GM21515 (cell line): ENCODE measurements around the gene CROCC2.

ENCODE experiments used
- ATAC-seq: cut with Tn5 transposase; IDR thresholded peaks from one replicate; pipeline ENCODE4 v1.9.1; 2021; ENCODE audit not compliant: unreplicated experiment

The CROCC2 gene

DNA sequence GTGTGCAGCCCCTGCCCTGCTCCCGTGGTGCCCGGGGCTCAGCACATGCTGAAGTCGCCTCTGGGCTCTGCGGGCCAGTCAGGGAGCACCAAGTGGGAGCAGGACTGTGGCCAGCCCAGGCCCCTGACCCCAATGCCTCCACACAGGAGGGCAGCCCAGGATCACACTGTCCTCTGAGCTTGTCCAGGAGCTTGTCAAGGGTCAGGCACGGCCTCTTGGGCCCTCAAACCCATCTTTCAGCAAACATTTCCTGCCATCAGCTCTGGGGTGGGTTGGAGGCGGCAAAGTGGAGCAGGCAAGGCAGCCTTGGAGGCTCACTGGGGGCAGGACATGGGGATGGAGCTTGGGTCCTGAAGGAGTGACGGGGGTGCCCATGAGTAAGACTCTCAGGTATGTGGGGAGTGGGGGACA is 102.6 kb downstream of the CROCC2 start:
- ATAC-seq = no peak

GRCh38 chr2:241009191-241009590 is 103.1 kb downstream of the CROCC2 start:
- no peak for ATAC-seq

DNA sequence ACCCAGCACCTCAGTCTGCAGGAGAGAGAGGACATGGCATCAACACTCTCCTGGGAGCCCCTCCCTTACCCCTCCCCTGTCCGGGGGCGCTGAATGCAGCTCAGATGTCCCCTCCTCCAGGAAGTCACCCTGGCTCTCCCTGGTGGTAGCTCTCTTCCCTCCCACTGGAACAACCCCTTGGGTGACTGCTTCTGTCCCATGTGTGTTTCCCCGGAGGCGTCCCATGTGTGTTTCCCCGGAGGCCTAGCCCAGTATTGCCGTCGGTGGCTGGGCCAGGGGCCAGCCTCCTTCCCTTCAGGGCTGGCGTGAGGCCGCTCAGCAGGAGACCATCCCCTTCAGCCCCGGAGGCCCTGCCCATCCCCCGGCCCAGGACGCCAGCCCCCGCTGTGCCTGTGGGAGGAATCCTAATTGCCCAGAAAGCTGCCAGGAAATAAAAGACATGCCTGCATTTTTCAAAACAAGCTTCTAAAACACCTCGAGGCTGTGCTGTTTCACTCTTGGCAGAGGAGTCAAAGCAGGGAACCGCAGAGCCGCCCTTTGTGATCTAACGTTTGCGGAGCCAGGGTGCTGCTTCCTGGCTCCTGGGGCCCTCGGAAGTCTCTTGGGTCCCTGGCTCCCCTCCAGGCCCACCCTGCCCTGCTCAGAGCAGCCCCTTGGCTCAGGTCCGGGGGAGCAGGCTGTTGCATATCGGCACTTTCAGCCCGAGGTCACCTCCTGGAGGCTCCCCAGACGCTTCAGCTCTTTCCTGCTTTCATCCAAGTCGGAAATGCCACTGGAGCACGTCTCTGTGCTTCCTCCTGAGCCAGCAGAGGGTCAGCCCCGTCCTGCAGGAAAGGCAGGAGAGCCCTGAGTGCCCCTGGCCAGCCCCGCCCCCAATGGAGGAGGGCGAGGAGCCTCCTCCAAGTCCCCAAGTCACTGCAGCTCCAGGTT is 103.7 kb downstream of the CROCC2 start:
- ATAC-seq = no peak

GRCh38 chr2:241010531-241011295 is 104.6 kb downstream of the CROCC2 start:
- ATAC-seq = no peak

GRCh38 chr2:241011296-241011600 is 105.1 kb downstream of the CROCC2 start:
- no peak for ATAC-seq

GRCh38 chr2:241011751-241012510 is 105.8 kb downstream of the CROCC2 start:
- no peak for ATAC-seq

DNA sequence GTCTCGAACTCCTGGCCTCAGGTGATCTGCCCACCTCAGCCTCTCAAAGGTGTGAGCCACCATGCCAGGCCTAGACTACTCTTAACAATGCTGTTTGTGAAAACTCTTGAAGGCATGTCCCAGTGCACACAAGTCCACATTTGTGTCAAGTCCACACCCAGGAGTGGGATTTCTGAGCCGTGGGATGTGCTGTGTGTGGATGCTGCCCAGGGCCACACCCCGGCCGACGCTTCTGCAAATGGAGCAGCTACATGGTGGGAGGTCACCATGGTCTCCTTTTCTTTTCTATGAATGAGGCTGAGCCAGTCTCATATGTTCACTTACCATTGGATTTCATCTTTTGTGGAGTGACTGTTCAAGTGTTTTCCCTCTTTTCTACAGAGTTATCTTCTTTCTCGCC is 108.1 kb downstream of the CROCC2 start:
- ATAC-seq = no peak

DNA sequence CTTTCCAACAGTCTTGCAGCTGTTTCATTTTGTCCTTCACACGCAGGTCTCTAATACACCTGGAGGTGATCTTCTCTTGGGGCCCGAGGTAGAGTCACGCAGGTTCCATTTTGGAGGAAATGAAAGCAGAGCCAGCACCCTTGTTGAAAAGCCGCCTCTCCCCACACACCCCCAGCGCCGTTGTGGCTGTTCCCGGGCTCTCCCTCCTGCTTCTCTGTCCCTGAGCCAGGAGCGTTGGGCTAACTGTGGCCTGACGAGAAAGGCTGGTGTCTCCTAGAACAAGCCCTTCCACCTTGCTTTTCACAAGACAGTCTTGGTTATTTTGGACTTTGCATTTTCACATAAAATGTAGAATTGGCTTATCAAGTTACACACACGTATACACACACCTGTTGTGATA is 108.6 kb downstream of the CROCC2 start:
- ATAC-seq = no peak

GRCh38 chr2:241015439-241015838 is 109.3 kb downstream of the CROCC2 start:
- ATAC-seq = no peak

- no peak for ATAC-seq
Observed at GRCh38 chr2:241017228-241017940, 111.2 kb downstream of the CROCC2 start.

DNA sequence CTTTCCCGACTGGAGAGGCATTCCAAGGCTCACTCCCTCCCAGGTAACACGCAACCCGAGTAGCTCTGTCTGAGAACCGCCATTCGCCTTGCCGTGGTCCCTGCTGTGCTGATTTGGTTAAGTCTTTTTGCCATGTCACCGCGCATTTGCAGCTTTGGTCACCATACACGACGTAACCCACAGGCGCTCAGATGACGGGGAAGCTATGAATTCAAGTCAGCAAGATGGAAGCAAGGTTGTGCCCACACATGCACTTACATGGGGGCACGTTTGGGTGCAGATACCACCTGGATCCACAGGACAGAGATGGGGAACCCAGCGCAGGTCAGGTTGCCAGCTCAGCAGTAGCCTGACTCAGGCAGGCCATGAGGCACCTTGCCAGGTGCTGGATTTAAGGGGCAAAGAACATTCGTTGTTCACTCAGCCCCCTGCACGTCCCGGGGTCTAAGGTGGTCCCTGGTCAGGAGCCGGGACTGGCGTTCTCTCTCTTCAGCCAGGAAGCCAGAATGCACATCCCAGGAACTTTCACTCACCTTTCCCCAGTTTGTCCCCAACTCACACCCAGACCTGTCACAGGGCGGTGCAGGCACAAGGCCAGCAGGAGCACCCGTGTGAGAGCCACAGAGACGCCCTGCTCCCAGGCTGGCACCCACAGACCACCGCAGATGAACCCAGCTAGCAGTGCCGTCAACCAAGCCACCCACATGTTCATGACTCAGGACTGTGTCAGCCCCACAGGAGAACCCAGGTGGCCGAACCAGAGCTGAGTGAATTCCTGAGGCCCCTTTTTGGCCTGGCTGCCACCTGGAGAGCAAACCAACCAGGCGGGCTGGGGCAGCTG is 112.1 kb downstream of the CROCC2 start:
- no peak for ATAC-seq

GRCh38 chr2:241019441-241020139 is 113.5 kb downstream of the CROCC2 start:
- no peak for ATAC-seq

DNA sequence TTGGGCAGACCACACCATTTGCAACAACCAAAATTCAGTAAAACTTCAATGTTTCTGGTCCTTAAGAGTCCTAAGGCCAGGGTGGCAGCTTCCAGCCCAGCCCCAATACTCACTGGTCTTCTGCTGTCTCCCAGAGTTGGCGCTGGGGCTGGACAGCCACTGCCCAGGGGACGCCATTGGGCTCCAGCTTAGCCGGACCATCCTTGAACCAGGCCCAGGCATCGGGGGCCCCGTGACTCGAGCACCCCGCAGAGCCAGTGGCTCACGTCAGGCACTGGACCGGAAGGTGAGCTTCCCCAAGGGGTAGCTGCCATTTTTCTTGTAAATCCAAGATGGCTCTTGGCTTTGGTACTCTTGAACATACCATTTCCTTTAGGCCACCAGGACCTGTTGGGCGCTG is 114.1 kb downstream of the CROCC2 start:
- ATAC-seq = no peak

- ATAC-seq = no peak
Observed at GRCh38 chr2:241020629-241021190, 114.6 kb downstream of the CROCC2 start.

- ATAC-seq = no peak
Observed at GRCh38 chr2:241025639-241026038, 119.5 kb downstream of the CROCC2 start.

DNA sequence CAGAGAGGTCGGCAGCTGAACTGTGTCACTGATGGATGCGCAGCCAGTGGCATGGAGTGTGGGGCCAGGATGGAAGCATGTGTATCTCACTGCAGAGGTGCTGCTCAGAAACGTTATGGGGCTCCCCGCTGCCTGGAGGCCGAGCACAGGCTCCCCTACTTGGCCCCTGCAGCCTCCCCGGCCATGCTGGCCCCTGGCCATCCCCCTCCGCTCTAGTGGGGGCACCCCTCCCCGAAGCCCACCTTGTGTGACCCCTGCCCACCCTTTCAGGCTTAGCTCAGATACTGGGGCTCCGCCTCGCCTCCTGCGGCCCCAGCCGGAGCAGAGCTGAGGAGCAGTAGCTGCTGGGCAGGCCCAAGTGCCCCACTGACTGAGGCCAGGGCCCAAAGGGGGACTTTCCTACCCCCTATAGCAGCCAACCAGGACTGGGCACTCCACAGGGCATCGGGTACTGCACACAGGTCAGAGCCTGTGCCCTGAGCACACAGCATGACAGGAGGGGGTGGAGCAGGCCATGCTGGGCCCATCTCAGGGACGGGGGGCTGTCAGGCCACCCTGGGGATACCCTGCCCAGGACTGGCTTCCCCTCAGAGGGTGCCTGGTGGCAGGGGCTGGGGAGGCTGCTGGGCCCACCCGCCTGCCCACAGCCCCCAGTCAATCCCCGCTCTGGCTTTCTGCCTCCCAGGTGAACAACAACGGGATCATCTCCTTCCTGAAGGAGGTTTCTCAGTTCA is 123.6 kb downstream of the CROCC2 start:
- no peak for ATAC-seq

GRCh38 chr2:241030333-241030680 is 124.2 kb downstream of the CROCC2 start:
- no peak for ATAC-seq

DNA sequence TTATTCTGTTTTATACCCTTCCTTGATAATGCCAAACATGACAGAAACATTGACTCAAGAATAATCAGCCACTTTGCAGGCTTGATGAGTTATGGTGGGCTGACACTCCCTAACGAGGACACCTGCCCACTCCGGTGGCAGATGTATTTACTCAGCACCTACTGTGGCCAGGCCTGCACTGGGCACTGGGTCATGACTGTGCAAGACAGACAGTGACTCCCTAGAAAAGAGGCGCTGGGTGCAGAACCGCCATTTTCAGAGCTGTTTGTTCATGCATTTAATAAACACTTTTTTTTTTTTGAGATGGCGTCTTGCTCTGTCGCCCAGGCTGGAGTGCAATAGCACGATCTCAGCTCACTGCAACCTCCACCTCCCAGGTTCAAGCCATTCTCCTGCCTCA is 124.7 kb downstream of the CROCC2 start:
- ATAC-seq = no peak
